Activated B cell treated with CpG ODN at 0.5 μM for 24 hours (primary cell): ENCODE measurements around the gene MYO5B. TPM values are rescaled to one million over a fixed set of nuclear protein-coding genes. Genes with fewer than 3 reads are reported as not detected.

Source experiments
- ATAC-seq: fragments of 200-7000 bp; cut with Tn5 transposase; one replicate; pipeline ENCODE4 v1.10.0; 2021; ENCODE audit warnings: low read depth, mild to moderate bottlenecking, moderate library complexity
- CTCF ChIA-PET: fragments of 350-600 bp; sonication (Branson Sonifier 250); formaldehyde crosslinking; loops from one replicate; lab custom pipeline; 2021; ENCODE audit warnings: antibody characterized with exemption; lab: Charles Lee
- POLR2A ChIA-PET: fragments of 350-600 bp; sonication (Branson Sonifier 250); formaldehyde crosslinking; loops from one replicate; lab custom pipeline; 2021; ENCODE audit warnings: antibody characterized with exemption; lab: Charles Lee
- DNase-seq: peaks from one replicate; pipeline ENCODE4 v3.0.0; 2022
- H3K27ac Mint-ChIP-seq: one replicate; pipeline ENCODE4 v1.8.0; 2020; ENCODE audit warnings: mixed read lengths
- H3K27me3 Mint-ChIP-seq: one replicate; pipeline ENCODE4 v1.8.0; 2021; ENCODE audit warnings: mixed read lengths
- H3K36me3 Mint-ChIP-seq: one replicate; pipeline ENCODE4 v1.8.0; 2021; ENCODE audit warnings: low read depth, mixed read lengths
- H3K4me1 Mint-ChIP-seq: one replicate; pipeline ENCODE4 v1.8.0; 2021; ENCODE audit warnings: mixed read lengths
- H3K4me3 Mint-ChIP-seq: one replicate; pipeline ENCODE4 v1.8.0; 2020; ENCODE audit warnings: mild to moderate bottlenecking, mixed read lengths
- H3K9me3 Mint-ChIP-seq: one replicate; pipeline ENCODE4 v1.8.0; 2020; ENCODE audit warnings: mixed read lengths
- CTCF ChIP-seq: fragments of 200-600 bp; IDR thresholded peaks from one replicate; pipeline ENCODE4 v1.8.0; 2022; ENCODE audit warnings: antibody characterized with exemption, mild to moderate bottlenecking
- intact Hi-C: fragments of 100-400 bp; cut with micrococcal nuclease; formaldehyde crosslinking; loops from one replicate; pipeline ENCODE4 v1.15.1; 2024
- total RNA-seq: library from RNA; stranded (reverse); gene quantifications from 2 replicates; pipeline ENCODE4 v1.2.3, GENCODE V29; 2022

The MYO5B gene
- total RNA-seq, 1 donor from 2014 or later, result 0.49 TPM

DNA sequence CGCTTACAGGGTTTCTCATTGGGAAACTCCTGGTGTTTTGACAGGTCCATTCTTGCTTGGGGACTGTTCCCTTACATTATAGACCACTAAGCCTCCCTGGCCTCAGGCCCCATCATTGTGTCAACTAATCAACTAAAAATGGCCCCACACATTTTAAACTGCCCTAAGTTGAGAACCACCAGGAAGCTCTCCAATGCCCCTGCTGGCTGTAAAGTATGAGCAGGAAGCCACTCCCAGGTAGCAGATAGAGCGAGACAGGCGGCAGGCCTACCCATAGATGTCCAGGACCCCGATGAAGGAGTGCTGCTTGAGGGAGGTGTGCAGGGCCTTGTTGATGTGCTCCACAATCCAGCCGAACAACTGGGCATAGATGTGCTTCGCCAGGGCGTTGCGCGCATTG, 220.9 kb downstream of the MYO5B start:
- H3K4me1 Mint-ChIP-seq, result no peaks in the 10 kb centered on the region
- H3K9me3 Mint-ChIP-seq, result no peaks in the 10 kb centered on the region
- no peaks in the 10 kb centered on the region for H3K36me3 Mint-ChIP-seq
- H3K27me3 Mint-ChIP-seq, result peaks cover 9% of the 10 kb centered on the region
- ChIA-PET CTCF (no interaction called here), POLR2A (interaction anchor here (0.6 kb wide), 1 partner anchor 17 kb away, joined by 9 read pairs; no protein-coding TSS in a partner anchor)
- intact Hi-C loops, result no loop called here
- TF ChIP-seq CTCF, result no peak
- ATAC-seq (no peak), DNase-seq (no peak)
- H3K4me3 Mint-ChIP-seq, result no peak overlapping the region
- H3K27ac Mint-ChIP-seq, result no peak overlapping the region

DNA sequence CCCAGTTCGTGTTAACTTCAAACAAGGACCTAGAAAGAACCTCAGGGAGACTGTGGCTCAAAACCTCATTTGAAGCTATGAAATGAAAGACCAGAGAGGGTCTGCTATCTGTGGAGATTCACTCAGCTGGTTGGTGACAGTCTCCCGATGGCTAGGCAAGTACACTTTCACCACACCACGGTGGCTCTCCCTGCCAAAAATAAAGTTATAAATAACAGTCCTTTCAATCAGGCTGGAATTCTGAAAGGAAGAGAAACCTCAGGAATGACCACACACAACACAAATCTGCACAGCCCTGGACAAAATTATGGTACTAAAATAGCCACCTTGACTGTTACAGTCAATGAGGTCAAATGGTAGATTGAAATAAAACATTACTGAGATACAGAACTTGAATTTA, 221.4 kb downstream of the MYO5B start:
- intact Hi-C loops, result no loop called here
- no peak overlapping the region for H3K27ac Mint-ChIP-seq
- ChIA-PET POLR2A (no interaction called here), CTCF (no interaction called here)
- peaks cover 9% of the 10 kb centered on the region for H3K27me3 Mint-ChIP-seq
- DNase-seq, result no peak
- TF ChIP-seq CTCF, result no peak
- no peak for ATAC-seq
- H3K9me3 Mint-ChIP-seq, result no peaks in the 10 kb centered on the region
- H3K36me3 Mint-ChIP-seq, result no peaks in the 10 kb centered on the region
- no peaks in the 10 kb centered on the region for H3K4me1 Mint-ChIP-seq
- H3K4me3 Mint-ChIP-seq, result no peak overlapping the region

DNA sequence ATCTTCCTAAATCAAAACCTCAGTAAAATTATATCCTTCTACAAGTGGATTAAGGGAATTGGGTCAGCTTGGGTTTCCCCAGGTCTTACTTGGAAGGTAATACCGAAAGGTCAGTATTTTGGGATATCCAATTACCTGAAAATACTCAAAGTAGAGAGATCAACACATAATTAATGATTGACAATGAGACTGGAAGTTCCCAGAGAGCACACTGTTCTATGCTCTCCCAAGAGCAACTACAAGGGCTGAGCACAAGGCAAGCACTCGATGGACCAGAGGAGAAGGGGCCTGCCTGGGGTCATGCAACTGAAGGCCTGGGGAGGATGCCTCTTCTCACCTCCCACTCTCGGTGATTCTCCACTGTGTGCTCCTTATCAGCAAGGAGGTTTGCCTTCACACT, 222.4 kb downstream of the MYO5B start:
- intact Hi-C loops, result no loop called here
- TF ChIP-seq CTCF, result no peak
- Mint-ChIP-seq H3K9me3 (no peaks in the 10 kb centered on the region), H3K27me3 (peaks cover 9% of the 10 kb centered on the region), H3K36me3 (no peaks in the 10 kb centered on the region), H3K4me3 (no peak overlapping the region), H3K4me1 (no peaks in the 10 kb centered on the region), H3K27ac (no peak overlapping the region)
- DNase-seq (no peak), ATAC-seq (no peak)
- POLR2A ChIA-PET, result no interaction called here
- CTCF ChIA-PET, result no interaction called here

DNA sequence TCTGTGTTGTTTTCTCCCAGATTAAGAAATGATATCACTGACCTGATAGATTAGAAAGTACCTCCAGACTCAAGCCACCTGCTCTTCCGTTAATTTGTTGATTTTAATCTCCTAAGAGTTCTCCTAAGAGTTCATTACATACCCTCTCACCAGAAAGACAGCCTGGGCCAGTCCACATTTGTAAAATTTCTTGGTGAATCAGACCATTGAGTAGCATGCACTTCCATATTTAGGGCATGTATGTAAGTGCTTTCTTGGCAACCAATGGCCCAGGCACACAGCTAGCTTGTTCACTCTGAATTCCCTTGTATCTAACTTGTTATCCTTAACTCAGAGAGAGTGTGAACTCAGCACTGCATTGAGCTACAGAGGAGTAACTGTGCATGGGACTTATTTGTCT, 223.5 kb downstream of the MYO5B start:
- intact Hi-C loops, result no loop called here
- TF ChIP-seq CTCF, result no peak
- H3K9me3 Mint-ChIP-seq, result no peaks in the 10 kb centered on the region
- H3K36me3 Mint-ChIP-seq, result no peaks in the 10 kb centered on the region
- no peaks in the 10 kb centered on the region for H3K4me1 Mint-ChIP-seq
- no peak for ATAC-seq
- POLR2A ChIA-PET, result no interaction called here
- no peak overlapping the region for H3K4me3 Mint-ChIP-seq
- H3K27me3 Mint-ChIP-seq, result peaks cover 9% of the 10 kb centered on the region
- no peak overlapping the region for H3K27ac Mint-ChIP-seq
- CTCF ChIA-PET, result no interaction called here
- DNase-seq, result no peak

DNA sequence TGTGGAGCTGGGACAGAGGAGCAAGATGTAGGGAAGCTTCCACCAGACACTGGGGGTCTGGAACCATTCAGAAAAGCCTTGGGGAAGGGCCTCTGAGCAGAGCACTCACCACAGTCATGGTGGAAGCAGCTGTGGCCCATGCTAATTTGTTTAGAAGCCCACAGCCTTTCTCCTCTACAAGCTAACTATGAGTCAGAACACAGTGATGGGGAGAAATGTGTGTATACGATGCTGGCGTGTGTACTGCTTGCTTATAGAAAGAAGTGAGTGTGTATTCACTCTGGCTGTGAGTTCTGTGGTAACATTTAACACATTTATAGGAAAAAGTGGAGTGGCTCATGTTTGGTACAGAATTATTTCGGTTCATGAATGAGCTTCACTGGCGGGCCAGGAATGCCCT, 224.6 kb downstream of the MYO5B start:
- H3K27me3 Mint-ChIP-seq, result peaks cover 9% of the 10 kb centered on the region
- H3K4me1 Mint-ChIP-seq, result no peaks in the 10 kb centered on the region
- intact Hi-C loops, result no loop called here
- no peaks in the 10 kb centered on the region for H3K9me3 Mint-ChIP-seq
- no peak for TF ChIP-seq CTCF
- ATAC-seq (no peak), DNase-seq (no peak)
- ChIA-PET CTCF (no interaction called here), POLR2A (no interaction called here)
- no peak overlapping the region for H3K27ac Mint-ChIP-seq
- no peaks in the 10 kb centered on the region for H3K36me3 Mint-ChIP-seq
- no peak overlapping the region for H3K4me3 Mint-ChIP-seq
